HG02642 (cell line): Measurements from ENCODE around the gene ERGIC1.
"Not testable (repeated sequence)": the region's sequence is repeated elsewhere in the genome, so short reads cannot be mapped to it uniquely, and the experiment has no call there.

ENCODE experiments used
- ATAC-seq: cut with Tn5 transposase; IDR thresholded peaks from one replicate; pipeline ENCODE4 v1.9.1; 2021; ENCODE audit warnings: mild to moderate bottlenecking; ENCODE audit not compliant: unreplicated experiment, poor library complexity

Gene ERGIC1

GRCh38 chr5:172799416-172799815 is 34.6 kb upstream of the ERGIC1 start:
- ATAC-seq, result no peak

DNA sequence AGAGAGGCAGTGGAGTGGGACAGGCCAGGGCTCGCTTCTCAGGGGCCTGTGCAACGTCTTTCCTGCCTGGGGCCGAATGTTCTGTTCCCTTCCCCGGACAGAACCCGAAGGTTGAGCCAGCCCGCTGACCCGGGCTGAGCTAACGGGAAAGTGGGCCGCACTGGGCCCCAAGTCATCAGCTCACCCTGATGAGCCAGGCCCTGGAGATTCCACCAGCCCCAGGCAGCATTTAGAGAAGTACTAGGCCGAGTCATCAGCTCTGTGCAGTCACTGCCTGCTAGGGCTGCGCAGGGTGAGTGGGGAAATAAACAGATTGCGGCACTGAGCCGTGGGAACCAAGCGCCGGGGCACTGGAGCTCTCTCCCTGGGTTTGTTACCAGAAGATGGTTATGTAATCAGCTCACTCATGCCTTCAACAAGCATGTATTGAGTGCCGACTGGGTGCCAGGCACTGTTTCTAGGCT is 33.9 kb upstream of the ERGIC1 start:
- ATAC-seq, result no peak

- ATAC-seq, result no peak
Observed at GRCh38 chr5:172801179-172801671, 32.8 kb upstream of the ERGIC1 start.

GRCh38 chr5:172802112-172802511 is 31.9 kb upstream of the ERGIC1 start:
- no peak for ATAC-seq

GRCh38 chr5:172802567-172803176 is 31.4 kb upstream of the ERGIC1 start:
- no peak for ATAC-seq

- ATAC-seq, result no peak
Observed at GRCh38 chr5:172805018-172805683, 28.9 kb upstream of the ERGIC1 start.

- ATAC-seq, result no peak
Observed at GRCh38 chr5:172805736-172806255, 28.3 kb upstream of the ERGIC1 start.

DNA sequence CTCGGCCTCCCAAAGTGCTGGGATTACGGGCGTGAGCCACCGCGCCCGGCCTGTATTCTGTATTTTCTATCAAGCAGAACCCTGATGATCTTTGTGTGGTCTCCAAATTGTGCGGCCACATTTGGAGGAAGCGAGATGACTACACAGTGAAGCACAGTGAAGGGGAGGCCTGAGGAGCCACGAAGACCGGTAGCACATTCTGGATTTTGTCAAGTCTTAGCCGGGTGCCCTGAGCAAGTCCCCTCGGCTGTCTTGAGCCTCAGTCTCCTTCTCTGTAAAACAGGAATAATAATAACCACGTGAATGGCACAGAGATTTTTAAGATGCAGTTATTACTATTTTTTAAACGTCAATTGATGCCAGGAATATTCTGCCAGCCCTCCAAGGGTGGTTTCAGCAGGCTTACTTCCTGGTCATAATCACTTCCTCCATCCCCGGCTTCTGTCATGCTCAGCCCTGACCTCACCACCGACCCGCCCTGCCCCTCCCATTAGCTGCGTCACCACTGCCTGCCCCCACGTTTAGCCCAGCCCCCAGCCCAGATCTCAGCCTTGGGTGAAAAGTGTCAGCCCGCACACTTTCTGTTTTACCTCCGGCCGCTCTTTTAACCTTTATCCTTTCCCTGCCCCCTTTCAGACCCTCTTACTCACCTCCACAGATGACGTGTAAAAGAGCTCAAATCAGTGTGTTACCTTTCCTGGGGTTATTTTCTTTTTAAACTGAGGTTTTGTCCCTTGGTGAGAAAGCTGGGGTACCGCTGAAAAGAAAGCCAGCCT is 27.0 kb upstream of the ERGIC1 start:
- ATAC-seq, result peak; percentile 94

- ATAC-seq, result no peak
Observed at GRCh38 chr5:172807766-172808311, 26.2 kb upstream of the ERGIC1 start.

DNA sequence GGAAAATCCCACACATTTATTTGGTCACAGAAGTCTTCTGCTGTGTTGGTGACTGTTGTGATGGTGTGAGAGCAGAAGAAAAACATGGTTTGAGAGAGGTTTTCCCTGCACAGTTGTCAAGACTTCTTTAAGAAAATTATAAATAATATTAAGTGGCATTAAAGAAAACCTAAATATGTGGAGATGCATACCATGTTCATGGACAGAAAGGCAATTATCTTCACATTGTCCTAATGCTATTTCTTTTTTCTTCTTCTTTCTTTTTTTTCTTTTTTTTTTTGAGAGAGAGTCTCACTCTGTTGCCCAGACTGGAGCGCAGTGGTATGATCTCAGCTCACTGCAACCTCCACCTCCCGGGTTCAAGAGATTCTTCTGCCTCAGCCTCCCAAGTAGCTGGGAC is 24.3 kb upstream of the ERGIC1 start:
- no peak for ATAC-seq

DNA sequence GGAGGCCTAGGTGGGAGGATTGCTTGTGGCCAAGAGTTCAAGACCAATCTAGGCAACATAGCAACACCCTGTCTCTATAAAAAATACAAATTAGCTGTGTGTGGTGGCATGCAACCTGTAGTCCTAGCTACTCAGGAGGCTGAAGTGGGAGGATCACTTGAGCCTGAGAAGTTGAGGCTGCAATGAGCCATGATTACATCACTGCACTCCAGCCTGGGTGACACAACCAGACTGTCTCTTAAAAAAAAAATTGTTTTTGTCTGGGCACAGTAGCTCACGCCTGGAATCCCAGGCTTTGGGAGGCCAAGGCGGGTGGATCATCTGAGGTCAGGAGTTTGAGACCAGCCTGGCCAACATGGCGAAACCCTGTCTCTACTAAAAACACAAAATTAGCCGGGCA is 23.1 kb upstream of the ERGIC1 start:
- not testable (repeated sequence) for ATAC-seq

GRCh38 chr5:172815631-172816030 is 18.4 kb upstream of the ERGIC1 start:
- ATAC-seq, result no peak

DNA sequence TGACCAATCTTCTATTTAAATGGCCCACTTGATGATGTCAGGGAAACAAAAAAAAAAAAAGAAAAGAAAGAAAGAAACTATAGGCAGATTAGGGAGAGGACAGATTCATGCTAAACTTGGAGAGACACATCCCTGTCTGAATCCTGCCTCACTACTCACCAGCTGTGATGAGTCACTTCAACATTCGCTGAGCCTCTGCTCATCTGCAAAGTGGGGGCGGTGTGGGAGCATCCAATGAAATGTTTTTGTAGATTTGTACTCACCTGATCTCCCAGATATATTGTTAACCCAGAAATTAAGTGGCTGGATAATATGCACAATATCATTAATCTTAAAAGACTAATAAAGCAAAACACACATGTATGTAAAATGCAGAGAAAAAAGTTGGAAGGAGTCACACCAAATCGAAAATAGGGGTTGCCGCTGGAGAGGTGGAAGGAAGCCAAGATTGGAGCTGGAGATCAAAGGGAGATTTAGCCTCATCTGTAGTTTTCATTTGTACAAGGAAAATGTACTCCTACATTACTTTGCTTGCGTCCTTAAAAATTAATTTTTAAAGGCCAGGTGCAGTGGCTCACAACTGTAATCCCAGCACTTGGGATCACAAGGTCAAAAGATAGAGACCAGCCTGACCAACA is 17.0 kb upstream of the ERGIC1 start:
- no peak for ATAC-seq

DNA sequence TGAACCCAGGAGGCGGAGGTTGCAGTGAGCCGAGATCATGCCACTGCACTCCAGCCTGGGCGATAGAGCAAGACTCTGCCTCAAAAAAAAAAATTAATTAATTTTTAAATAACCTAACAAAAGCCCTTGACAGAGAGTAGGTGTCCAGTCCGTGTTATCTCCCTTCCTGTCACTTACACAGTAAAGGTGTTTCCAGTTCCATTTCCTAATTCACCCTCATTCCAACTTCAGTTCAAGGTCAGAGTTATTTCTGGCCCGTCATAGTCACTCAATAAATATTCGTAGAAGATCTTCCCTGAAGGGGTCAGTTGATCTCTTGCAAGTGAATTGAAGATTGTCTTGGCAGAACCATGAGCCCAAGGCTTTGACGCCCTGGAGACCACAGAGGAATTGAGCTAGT is 16.4 kb upstream of the ERGIC1 start:
- ATAC-seq, result no peak

- no peak for ATAC-seq
Observed at GRCh38 chr5:172818081-172818480, 16.0 kb upstream of the ERGIC1 start.

DNA sequence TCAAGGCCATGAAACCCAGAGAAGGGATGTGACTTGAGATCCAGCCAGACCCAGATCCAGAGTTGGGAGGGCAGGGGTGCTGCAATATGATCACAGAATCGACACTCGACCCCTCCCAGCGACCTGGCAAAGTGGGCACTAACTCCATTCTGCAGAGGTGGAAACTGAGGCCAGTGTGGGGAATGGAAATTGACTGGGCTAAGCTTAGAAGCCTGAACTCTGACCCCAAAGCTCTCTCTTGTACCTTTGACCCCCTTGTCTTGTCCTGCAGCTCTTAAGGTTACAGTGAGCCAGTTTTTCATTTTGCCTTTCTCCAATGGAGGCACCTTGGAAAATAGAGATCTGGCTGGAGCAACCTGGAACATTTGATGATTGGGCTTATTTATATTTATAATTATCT is 14.5 kb upstream of the ERGIC1 start:
- no peak for ATAC-seq

GRCh38 chr5:172820046-172820767 is 13.8 kb upstream of the ERGIC1 start:
- ATAC-seq, result no peak

DNA sequence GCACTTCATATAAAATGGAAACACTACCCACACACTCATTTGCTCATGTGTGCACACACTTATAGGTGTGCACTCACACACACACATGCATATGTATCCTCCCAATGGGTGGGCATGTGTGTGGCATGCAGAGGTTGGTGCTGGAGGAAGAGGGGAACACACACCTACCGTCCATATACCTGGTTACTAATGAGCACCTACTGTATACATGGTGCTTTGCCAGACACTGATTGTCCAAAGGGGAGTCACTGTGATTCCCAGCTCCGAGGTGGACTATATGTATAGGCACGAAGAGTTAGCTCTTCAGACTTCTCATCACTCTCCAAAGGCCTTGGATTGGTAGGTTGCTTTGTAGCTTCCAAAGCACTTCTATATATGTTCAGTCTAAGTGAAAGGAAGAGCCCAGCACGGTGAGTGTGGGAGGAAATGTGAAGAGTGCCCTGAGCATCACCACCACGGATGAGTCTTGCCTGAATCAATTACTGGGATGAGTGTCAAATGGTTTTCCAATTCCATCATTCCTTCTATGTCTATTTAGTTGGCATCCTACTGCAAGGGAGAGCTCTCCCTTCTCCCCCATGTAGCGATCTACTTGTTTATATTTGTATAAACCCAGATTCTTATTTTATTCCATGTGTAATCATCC is 12.6 kb upstream of the ERGIC1 start:
- no peak for ATAC-seq

DNA sequence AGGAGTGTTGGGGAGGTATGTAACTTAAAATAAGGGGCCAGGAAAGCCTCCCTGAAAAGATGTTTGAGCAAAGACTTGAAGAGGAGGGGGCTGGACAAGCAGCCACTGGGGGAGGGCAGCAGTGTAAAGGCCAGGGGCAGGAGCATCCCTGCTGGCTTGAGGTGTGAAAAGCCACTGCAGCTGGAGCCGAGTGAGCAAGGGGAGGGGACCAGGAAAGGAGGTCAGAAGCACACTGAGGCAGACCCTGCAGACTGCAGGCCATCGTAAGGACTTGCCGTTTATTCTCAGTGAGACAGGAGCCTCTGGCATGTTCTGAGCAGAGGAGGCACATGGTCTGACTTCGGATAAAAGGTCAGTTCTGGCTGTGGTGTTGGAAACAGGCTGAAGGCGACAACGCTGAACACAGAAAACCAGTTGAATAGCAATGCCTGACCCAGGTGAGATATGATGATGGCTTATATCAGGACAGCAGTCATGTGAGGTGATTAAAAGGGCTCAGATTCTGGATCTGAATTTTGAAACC is 10.2 kb upstream of the ERGIC1 start:
- no peak for ATAC-seq
